ENCODE results near the gene AGAP1.

DNA sequence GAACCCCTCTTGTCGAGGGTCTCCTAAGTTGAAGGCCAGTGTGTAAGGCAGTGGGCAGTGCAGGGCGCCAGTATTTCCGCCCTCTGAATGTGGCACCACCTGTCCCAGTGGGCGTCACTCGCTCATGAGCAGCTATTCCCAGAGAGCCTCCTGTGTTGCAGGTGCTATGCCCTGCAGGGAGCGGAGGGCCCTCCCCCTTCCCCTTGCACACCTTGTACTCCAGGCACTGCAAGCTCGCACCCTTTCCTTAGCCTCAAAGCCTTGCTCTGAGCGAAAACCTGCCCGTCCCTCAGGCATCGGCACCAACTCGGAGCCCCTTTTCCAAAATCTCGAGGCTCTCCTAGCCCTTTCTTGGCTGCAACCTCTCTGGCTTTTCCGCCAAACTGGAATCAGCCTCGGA, 282.7 kb downstream of the AGAP1 start:
- TF ChIP-seq CTCF (IDR thresholded peaks at IDR 0.05; ENCODE audit: poor library complexity, severe bottlenecking) (no peak), TAF1 (IDR thresholded peaks at IDR 0.05; ENCODE audit: low read depth) (no peak), RAD21 (conservative IDR thresholded peaks at IDR 0.05) (no peak), POLR2AphosphoS5 (IDR thresholded peaks at IDR 0.05) (no peak), MXI1 (conservative IDR thresholded peaks at IDR 0.05; ENCODE audit: poor library complexity, severe bottlenecking) (no peak), EZH2 (IDR thresholded peaks at IDR 0.05; ENCODE audit: borderline replicate concordance, insufficient read depth, low read length, poor library complexity, severe bottlenecking) (no peak)
- TF ChIP-seq, protein P1, sequence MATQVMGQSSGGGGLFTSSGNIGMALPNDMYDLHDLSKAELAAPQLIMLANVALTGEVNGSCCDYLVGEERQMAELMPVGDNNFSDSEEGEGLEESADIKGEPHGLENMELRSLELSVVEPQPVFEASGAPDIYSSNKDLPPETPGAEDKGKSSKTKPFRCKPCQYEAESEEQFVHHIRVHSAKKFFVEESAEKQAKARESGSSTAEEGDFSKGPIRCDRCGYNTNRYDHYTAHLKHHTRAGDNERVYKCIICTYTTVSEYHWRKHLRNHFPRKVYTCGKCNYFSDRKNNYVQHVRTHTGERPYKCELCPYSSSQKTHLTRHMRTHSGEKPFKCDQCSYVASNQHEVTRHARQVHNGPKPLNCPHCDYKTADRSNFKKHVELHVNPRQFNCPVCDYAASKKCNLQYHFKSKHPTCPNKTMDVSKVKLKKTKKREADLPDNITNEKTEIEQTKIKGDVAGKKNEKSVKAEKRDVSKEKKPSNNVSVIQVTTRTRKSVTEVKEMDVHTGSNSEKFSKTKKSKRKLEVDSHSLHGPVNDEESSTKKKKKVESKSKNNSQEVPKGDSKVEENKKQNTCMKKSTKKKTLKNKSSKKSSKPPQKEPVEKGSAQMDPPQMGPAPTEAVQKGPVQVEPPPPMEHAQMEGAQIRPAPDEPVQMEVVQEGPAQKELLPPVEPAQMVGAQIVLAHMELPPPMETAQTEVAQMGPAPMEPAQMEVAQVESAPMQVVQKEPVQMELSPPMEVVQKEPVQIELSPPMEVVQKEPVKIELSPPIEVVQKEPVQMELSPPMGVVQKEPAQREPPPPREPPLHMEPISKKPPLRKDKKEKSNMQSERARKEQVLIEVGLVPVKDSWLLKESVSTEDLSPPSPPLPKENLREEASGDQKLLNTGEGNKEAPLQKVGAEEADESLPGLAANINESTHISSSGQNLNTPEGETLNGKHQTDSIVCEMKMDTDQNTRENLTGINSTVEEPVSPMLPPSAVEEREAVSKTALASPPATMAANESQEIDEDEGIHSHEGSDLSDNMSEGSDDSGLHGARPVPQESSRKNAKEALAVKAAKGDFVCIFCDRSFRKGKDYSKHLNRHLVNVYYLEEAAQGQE (IDR thresholded peaks at IDR 0.05; ENCODE audit: borderline replicate concordance): no peak

All from neural cell (in vitro differentiated cells).